ENCODE measurements around the gene TTBK2.
"Not testable (repeated sequence)": the region's sequence is repeated elsewhere in the genome, so short reads cannot be mapped to it uniquely, and the experiment has no call there.

DNA sequence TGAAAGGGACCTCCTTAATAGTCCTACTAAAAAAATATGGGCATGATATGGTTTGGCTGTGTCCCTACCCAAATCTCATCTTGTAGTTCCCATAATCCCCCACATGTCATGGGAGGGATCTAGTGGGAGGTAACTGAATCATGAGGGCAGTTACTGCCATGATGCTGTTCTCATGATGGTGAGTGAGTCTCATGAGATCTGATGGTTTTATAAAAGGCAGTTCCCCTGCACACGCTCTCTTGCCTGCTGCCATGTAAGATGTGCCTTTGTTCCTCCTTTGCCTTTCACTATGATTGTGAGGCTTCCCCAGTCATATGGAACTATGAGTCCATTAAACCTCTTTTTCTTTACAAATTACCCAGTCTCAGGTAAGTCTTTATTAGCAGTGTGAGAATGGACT, 26.7 kb downstream of the TTBK2 start:
- TF ChIP-seq, protein P1, sequence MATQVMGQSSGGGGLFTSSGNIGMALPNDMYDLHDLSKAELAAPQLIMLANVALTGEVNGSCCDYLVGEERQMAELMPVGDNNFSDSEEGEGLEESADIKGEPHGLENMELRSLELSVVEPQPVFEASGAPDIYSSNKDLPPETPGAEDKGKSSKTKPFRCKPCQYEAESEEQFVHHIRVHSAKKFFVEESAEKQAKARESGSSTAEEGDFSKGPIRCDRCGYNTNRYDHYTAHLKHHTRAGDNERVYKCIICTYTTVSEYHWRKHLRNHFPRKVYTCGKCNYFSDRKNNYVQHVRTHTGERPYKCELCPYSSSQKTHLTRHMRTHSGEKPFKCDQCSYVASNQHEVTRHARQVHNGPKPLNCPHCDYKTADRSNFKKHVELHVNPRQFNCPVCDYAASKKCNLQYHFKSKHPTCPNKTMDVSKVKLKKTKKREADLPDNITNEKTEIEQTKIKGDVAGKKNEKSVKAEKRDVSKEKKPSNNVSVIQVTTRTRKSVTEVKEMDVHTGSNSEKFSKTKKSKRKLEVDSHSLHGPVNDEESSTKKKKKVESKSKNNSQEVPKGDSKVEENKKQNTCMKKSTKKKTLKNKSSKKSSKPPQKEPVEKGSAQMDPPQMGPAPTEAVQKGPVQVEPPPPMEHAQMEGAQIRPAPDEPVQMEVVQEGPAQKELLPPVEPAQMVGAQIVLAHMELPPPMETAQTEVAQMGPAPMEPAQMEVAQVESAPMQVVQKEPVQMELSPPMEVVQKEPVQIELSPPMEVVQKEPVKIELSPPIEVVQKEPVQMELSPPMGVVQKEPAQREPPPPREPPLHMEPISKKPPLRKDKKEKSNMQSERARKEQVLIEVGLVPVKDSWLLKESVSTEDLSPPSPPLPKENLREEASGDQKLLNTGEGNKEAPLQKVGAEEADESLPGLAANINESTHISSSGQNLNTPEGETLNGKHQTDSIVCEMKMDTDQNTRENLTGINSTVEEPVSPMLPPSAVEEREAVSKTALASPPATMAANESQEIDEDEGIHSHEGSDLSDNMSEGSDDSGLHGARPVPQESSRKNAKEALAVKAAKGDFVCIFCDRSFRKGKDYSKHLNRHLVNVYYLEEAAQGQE (IDR thresholded peaks at IDR 0.05): not testable (repeated sequence)
- TF ChIP-seq, protein P2, sequence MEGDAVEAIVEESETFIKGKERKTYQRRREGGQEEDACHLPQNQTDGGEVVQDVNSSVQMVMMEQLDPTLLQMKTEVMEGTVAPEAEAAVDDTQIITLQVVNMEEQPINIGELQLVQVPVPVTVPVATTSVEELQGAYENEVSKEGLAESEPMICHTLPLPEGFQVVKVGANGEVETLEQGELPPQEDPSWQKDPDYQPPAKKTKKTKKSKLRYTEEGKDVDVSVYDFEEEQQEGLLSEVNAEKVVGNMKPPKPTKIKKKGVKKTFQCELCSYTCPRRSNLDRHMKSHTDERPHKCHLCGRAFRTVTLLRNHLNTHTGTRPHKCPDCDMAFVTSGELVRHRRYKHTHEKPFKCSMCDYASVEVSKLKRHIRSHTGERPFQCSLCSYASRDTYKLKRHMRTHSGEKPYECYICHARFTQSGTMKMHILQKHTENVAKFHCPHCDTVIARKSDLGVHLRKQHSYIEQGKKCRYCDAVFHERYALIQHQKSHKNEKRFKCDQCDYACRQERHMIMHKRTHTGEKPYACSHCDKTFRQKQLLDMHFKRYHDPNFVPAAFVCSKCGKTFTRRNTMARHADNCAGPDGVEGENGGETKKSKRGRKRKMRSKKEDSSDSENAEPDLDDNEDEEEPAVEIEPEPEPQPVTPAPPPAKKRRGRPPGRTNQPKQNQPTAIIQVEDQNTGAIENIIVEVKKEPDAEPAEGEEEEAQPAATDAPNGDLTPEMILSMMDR (IDR thresholded peaks at IDR 0.05; ENCODE audit: low read depth, low read length, missing input control): not testable (repeated sequence)
- not testable (repeated sequence) for TF ChIP-seq JUND (IDR thresholded peaks at IDR 0.05); YY1 (IDR thresholded peaks at IDR 0.05); TAF1 (conservative IDR thresholded peaks at IDR 0.05); EGR1 (IDR thresholded peaks at IDR 0.05; ENCODE audit: low read depth in 2 of 2); RAD21 (IDR thresholded peaks at IDR 0.05); SP1 (IDR thresholded peaks at IDR 0.05)
- TF ChIP-seq, protein P3, sequence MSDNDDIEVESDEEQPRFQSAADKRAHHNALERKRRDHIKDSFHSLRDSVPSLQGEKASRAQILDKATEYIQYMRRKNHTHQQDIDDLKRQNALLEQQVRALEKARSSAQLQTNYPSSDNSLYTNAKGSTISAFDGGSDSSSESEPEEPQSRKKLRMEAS (IDR thresholded peaks at IDR 0.05): not testable (repeated sequence)
- TF ChIP-seq, protein P4, sequence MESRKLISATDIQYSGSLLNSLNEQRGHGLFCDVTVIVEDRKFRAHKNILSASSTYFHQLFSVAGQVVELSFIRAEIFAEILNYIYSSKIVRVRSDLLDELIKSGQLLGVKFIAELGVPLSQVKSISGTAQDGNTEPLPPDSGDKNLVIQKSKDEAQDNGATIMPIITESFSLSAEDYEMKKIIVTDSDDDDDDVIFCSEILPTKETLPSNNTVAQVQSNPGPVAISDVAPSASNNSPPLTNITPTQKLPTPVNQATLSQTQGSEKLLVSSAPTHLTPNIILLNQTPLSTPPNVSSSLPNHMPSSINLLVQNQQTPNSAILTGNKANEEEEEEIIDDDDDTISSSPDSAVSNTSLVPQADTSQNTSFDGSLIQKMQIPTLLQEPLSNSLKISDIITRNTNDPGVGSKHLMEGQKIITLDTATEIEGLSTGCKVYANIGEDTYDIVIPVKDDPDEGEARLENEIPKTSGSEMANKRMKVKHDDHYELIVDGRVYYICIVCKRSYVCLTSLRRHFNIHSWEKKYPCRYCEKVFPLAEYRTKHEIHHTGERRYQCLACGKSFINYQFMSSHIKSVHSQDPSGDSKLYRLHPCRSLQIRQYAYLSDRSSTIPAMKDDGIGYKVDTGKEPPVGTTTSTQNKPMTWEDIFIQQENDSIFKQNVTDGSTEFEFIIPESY (IDR thresholded peaks at IDR 0.05): not testable (repeated sequence)
- TF ChIP-seq, protein P5, sequence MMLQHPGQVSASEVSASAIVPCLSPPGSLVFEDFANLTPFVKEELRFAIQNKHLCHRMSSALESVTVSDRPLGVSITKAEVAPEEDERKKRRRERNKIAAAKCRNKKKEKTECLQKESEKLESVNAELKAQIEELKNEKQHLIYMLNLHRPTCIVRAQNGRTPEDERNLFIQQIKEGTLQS (IDR thresholded peaks at IDR 0.05): not testable (repeated sequence)

All from liver (tissue), 3 donors.